GM19023 (cell line): ENCODE measurements around the gene DACH1.
"Not testable (repeated sequence)": the region's sequence is repeated elsewhere in the genome, so short reads cannot be mapped to it uniquely, and the experiment has no call there.

Source experiments
- ATAC-seq: cut with Tn5 transposase; IDR thresholded peaks from one replicate; pipeline ENCODE4 v1.9.1; 2021; ENCODE audit warnings: mild to moderate bottlenecking, moderate library complexity; ENCODE audit not compliant: unreplicated experiment

Gene DACH1

GRCh38 chr13:71866335-71867130 lies 471 bp downstream of the DACH1 start:
- peak; percentile 37 for ATAC-seq

GRCh38 chr13:71865874-71866334 lies 1.1 kb downstream of the DACH1 start:
- ATAC-seq, result peak; percentile 24

- ATAC-seq, result peak; percentile 14
Observed at GRCh38 chr13:71864986-71865873, 1.8 kb downstream of the DACH1 start.

- no peak for ATAC-seq
Observed at GRCh38 chr13:71864094-71864985, 2.7 kb downstream of the DACH1 start.

- no peak for ATAC-seq
Observed at GRCh38 chr13:71863254-71863865, 3.6 kb downstream of the DACH1 start.

GRCh38 chr13:71862459-71862943 lies 4.5 kb downstream of the DACH1 start:
- no peak for ATAC-seq

GRCh38 chr13:71861769-71862458 lies 5.1 kb downstream of the DACH1 start:
- ATAC-seq, result no peak

- no peak for ATAC-seq
Observed at GRCh38 chr13:71860547-71861138, 6.4 kb downstream of the DACH1 start.

- no peak for ATAC-seq
Observed at GRCh38 chr13:71858647-71859046, 8.4 kb downstream of the DACH1 start.

- ATAC-seq, result no peak
Observed at GRCh38 chr13:71856548-71857043, 10.4 kb downstream of the DACH1 start.

GRCh38 chr13:71854401-71854800 lies 12.6 kb downstream of the DACH1 start:
- ATAC-seq, result no peak

- ATAC-seq, result no peak
Observed at GRCh38 chr13:71853725-71854124, 13.3 kb downstream of the DACH1 start.

GRCh38 chr13:71852736-71853135 lies 14.3 kb downstream of the DACH1 start:
- no peak for ATAC-seq

- no peak for ATAC-seq
Observed at GRCh38 chr13:71851498-71852409, 15.2 kb downstream of the DACH1 start.

- ATAC-seq, result no peak
Observed at GRCh38 chr13:71842003-71842402, 25.0 kb downstream of the DACH1 start.

- ATAC-seq, result no peak
Observed at GRCh38 chr13:71838842-71839241, 28.2 kb downstream of the DACH1 start.

GRCh38 chr13:71837582-71837981 lies 29.4 kb downstream of the DACH1 start:
- ATAC-seq, result not testable (repeated sequence)

- ATAC-seq, result no peak
Observed at GRCh38 chr13:71831716-71832115, 35.3 kb downstream of the DACH1 start.
